ENCODE results near the gene HOXC6. TPM values are rescaled to one million over a fixed set of nuclear protein-coding genes. Genes with fewer than 3 reads are reported as not detected.

HOXC6 gene
- total and polyA plus RNA-seq, 2 experiments from 2014 or later, result not detected

- DNase-seq (ENCODE audit: low spot score) (no peak), ATAC-seq (no peak)
- peaks cover 3% of the 10 kb centered on the region; the same call in 2 of the 3 replicates for H3K9me3 Mint-ChIP-seq
- no peak overlapping the region for H3K27ac ChIP-seq (ENCODE audit: low read depth)
- H4K20me1 ChIP-seq (replicated peaks; ENCODE audit: insufficient read depth), result peaks cover 30% of the 10 kb centered on the region
- no peak overlapping the region for H3K27ac Mint-ChIP-seq
- peaks cover 30% of the 10 kb centered on the region for H3F3A ChIP-seq (replicated peaks; ENCODE audit: low read depth)
- H3K27me3 Mint-ChIP-seq (ENCODE audit: insufficient read depth, low read depth, poor library complexity), result peaks cover 100% of the 10 kb centered on the region
- H3K4me3 ChIP-seq, result no peak overlapping the region
- no peaks in the 10 kb centered on the region for H3K36me3 Mint-ChIP-seq (ENCODE audit: low read depth)
- H3K4me1 Mint-ChIP-seq, result peaks cover 29% of the 10 kb centered on the region
- H3K4me3 Mint-ChIP-seq, result no peak overlapping the region; the same call in 2 of the 3 replicates
- TF ChIP-seq STAT1 (IDR thresholded peaks at IDR 0.05; ENCODE audit: unreplicated experiment) (no peak), EZH2 (IDR thresholded peaks at IDR 0.05; ENCODE audit: low read depth, unreplicated experiment) (peak; percentile 87)
- no peak overlapping the region for H3K4me2 ChIP-seq
- H3K27me3 ChIP-seq (ENCODE audit: insufficient read depth), result peaks cover 100% of the 10 kb centered on the region
- no peaks in the 10 kb centered on the region for H3K36me3 ChIP-seq (ENCODE audit: insufficient read depth)
- H3K9me2 ChIP-seq (ENCODE audit: insufficient read depth), result no peaks in the 10 kb centered on the region
- H3K4me1 ChIP-seq (ENCODE audit: insufficient read depth), result peaks cover 19% of the 10 kb centered on the region
- H2AFZ ChIP-seq, result no peak overlapping the region
- H3K79me2 ChIP-seq (replicated peaks; ENCODE audit: insufficient read depth), result no peaks in the 10 kb centered on the region
These were observed 26.7 kb upstream of the HOXC6 start for GRCh38 chr12:54001283-54002187.

DNA sequence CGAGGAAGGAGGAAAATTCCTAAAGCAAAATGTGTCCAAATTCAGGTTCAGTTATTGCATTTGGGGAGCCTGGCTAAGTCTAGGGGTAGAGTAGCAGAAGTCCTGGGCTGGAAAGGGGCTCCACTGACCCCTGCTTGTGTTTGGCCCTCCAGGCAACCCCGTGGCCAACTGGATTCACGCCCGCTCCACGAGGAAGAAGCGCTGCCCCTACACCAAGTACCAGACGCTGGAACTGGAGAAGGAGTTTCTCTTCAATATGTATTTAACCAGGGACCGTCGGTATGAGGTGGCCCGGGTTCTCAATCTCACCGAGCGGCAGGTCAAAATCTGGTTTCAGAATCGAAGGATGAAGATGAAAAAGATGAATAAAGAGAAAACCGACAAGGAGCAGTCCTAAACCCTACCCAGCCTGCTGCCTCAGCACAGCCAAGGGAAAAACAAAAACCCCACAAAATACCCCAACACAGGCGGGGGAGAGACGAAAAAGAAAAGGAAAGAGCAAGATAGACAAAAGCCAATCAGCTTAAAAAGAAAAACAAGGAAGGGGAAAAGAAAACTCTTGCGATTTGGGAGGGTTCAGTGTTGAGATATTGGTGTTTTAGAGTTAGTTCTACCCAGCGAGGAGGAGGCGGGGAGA lies 25.8 kb upstream of the HOXC6 start:
- DNase-seq (ENCODE audit: low spot score), result no peak
- H3K9me3 Mint-ChIP-seq, result peaks cover 3% of the 10 kb centered on the region; the same call in 2 of the 3 replicates
- no peaks in the 10 kb centered on the region for H3K36me3 ChIP-seq (ENCODE audit: insufficient read depth)
- H3K4me3 ChIP-seq, result no peak overlapping the region
- H3K4me3 Mint-ChIP-seq, result no peak overlapping the region
- no peak overlapping the region for H3K4me2 ChIP-seq
- H3K9me2 ChIP-seq (ENCODE audit: insufficient read depth), result no peaks in the 10 kb centered on the region
- H3K27me3 Mint-ChIP-seq (ENCODE audit: insufficient read depth, low read depth, poor library complexity), result peaks cover 100% of the 10 kb centered on the region
- no peak for TF ChIP-seq EZH2phosphoT487 (IDR thresholded peaks at IDR 0.05; ENCODE audit: unreplicated experiment)
- no peak for TF ChIP-seq STAT1 (IDR thresholded peaks at IDR 0.05; ENCODE audit: unreplicated experiment)
- peak; percentile 95 for TF ChIP-seq EZH2 (IDR thresholded peaks at IDR 0.05; ENCODE audit: low read depth, unreplicated experiment)
- TF ChIP-seq ZNF331 (CRISPR knock-in tag; IDR thresholded peaks at IDR 0.05; ENCODE audit: low read depth), result no peak
- no peak for TF ChIP-seq CREB1 (CRISPR knock-in tag; IDR thresholded peaks at IDR 0.05; ENCODE audit: low read depth)
- no peak for ATAC-seq
- H4K20me1 ChIP-seq (replicated peaks; ENCODE audit: insufficient read depth), result peaks cover 28% of the 10 kb centered on the region
- H3K27me3 ChIP-seq (ENCODE audit: insufficient read depth), result peaks cover 100% of the 10 kb centered on the region
- peaks cover 25% of the 10 kb centered on the region for H3K4me1 Mint-ChIP-seq
- H3K27ac ChIP-seq (ENCODE audit: low read depth), result no peak overlapping the region
- H2AFZ ChIP-seq, result no peak overlapping the region
- peaks cover 29% of the 10 kb centered on the region for H3F3A ChIP-seq (replicated peaks; ENCODE audit: low read depth)
- H3K36me3 Mint-ChIP-seq (ENCODE audit: low read depth), result no peaks in the 10 kb centered on the region
- peaks cover 16% of the 10 kb centered on the region for H3K4me1 ChIP-seq (ENCODE audit: insufficient read depth)
- no peaks in the 10 kb centered on the region for H3K79me2 ChIP-seq (replicated peaks; ENCODE audit: insufficient read depth)
- H3K27ac Mint-ChIP-seq, result no peak overlapping the region

- H3K9me3 Mint-ChIP-seq, result peaks cover 3% of the 10 kb centered on the region; the same call in 2 of the 3 replicates
- Histone ChIP-seq H3F3A (replicated peaks; ENCODE audit: low read depth) (peaks cover 29% of the 10 kb centered on the region), H3K4me2 (no peak overlapping the region), H3K9me2 (ENCODE audit: insufficient read depth) (no peaks in the 10 kb centered on the region), H3K4me3 (no peak overlapping the region), H3K27me3 (ENCODE audit: insufficient read depth) (peaks cover 100% of the 10 kb centered on the region), H4K20me1 (replicated peaks; ENCODE audit: insufficient read depth) (peaks cover 28% of the 10 kb centered on the region), H2AFZ (no peak overlapping the region), H3K36me3 (ENCODE audit: insufficient read depth) (no peaks in the 10 kb centered on the region), H3K27ac (ENCODE audit: low read depth) (no peak overlapping the region), H3K79me2 (replicated peaks; ENCODE audit: insufficient read depth) (no peaks in the 10 kb centered on the region), H3K4me1 (ENCODE audit: insufficient read depth) (peaks cover 12% of the 10 kb centered on the region)
- no peak for ATAC-seq
- H3K36me3 Mint-ChIP-seq (ENCODE audit: low read depth), result no peaks in the 10 kb centered on the region
- H3K27ac Mint-ChIP-seq, result no peak overlapping the region
- TF ChIP-seq EZH2 (IDR thresholded peaks at IDR 0.05; ENCODE audit: low read depth, unreplicated experiment), result peak; percentile 96
- peak; percentile 42 for TF ChIP-seq EZH2phosphoT487 (IDR thresholded peaks at IDR 0.05; ENCODE audit: unreplicated experiment)
- TF ChIP-seq ZNF114 (CRISPR knock-in tag; IDR thresholded peaks at IDR 0.05), result no peak
- peaks cover 19% of the 10 kb centered on the region for H3K4me1 Mint-ChIP-seq
- peaks cover 100% of the 10 kb centered on the region for H3K27me3 Mint-ChIP-seq (ENCODE audit: insufficient read depth, low read depth, poor library complexity)
- DNase-seq (ENCODE audit: low spot score), result no peak
- H3K4me3 Mint-ChIP-seq, result no peak overlapping the region
These were observed 25.3 kb upstream of the HOXC6 start for GRCh38 chr12:54002915-54003389.

Data from GM23338 (cell line).